Hepatocyte (in vitro differentiated cells): ENCODE measurements around the gene TMEM222. TPM values are rescaled to one million over a fixed set of nuclear protein-coding genes. Genes with fewer than 3 reads are reported as not detected.

Experiments used
- DNase-seq: peaks from one replicate; pipeline ENCODE4 v3.0.0-alpha.2; 2016; ENCODE audit warnings: low spot score
- H2AFZ ChIP-seq: fragments of 200-600 bp; sonication (generic); 2 replicates; pipeline ENCODE4 v1.6.0; 2016; ENCODE audit warnings: antibody characterized with exemption, mild to moderate bottlenecking
- H3K27ac ChIP-seq: fragments of 200-600 bp; sonication (generic); 2 replicates; pipeline ENCODE4 v1.5.1; 2016; ENCODE audit warnings: mild to moderate bottlenecking
- H3K27me3 ChIP-seq: fragments of 200-600 bp; sonication (generic); 2 replicates; pipeline ENCODE4 v1.6.1; 2016
- H3K36me3 ChIP-seq: fragments of 200-600 bp; sonication (generic); replicated peaks from 2 replicates; pipeline ENCODE4 v1.5.1; 2016; ENCODE audit warnings: low read depth; ENCODE audit not compliant: insufficient read depth
- H3K4me1 ChIP-seq: fragments of 200-600 bp; sonication (generic); 2 replicates; pipeline ENCODE4 v1.5.1; 2016; ENCODE audit warnings: mild to moderate bottlenecking, moderate library complexity; ENCODE audit not compliant: insufficient read depth
- H3K4me2 ChIP-seq: fragments of 200-600 bp; sonication (generic); 2 replicates; pipeline ENCODE4 v1.6.0; 2016
- H3K4me3 ChIP-seq: fragments of 200-600 bp; sonication (generic); 2 replicates; pipeline ENCODE4 v1.5.1; 2016; ENCODE audit warnings: mild to moderate bottlenecking
- H3K79me2 ChIP-seq: fragments of 200-600 bp; sonication (generic); 2 replicates; pipeline ENCODE4 v1.6.0; 2017; ENCODE audit warnings: mild to moderate bottlenecking
- H3K9me2 ChIP-seq: fragments of 200-600 bp; sonication (generic); replicated peaks from 2 replicates; pipeline ENCODE4 v1.6.0; 2017; ENCODE audit warnings: mild to moderate bottlenecking; ENCODE audit not compliant: insufficient read depth
- H3K9me3 ChIP-seq: fragments of 200-600 bp; sonication (generic); 2 replicates; pipeline ENCODE4 v1.5.1; 2016; ENCODE audit warnings: low read depth, mild to moderate bottlenecking
- H4K20me1 ChIP-seq: fragments of 200-600 bp; sonication (generic); 2 replicates; pipeline ENCODE4 v1.6.0; 2016; ENCODE audit warnings: mild to moderate bottlenecking; ENCODE audit not compliant: insufficient read depth, poor library complexity, severe bottlenecking
- CTCF ChIP-seq: fragments of 200-600 bp; sonication (generic); IDR thresholded peaks from 2 replicates; pipeline ENCODE4 v1.5.1; 2016; ENCODE audit warnings: antibody characterized with exemption, mild to moderate bottlenecking; ENCODE audit not compliant: poor library complexity
- EZH2 ChIP-seq: fragments of 200-600 bp; sonication (generic); IDR thresholded peaks from 2 replicates; pipeline ENCODE4 v1.6.1; 2016; ENCODE audit warnings: antibody characterized with exemption, mild to moderate bottlenecking, borderline replicate concordance
- EZH2phosphoT487 ChIP-seq: fragments of 200-600 bp; sonication (generic); IDR thresholded peaks from one replicate; pipeline ENCODE4 v1.6.1; 2018; ENCODE audit warnings: antibody characterized with exemption, mild to moderate bottlenecking, low read depth, moderate library complexity; ENCODE audit not compliant: unreplicated experiment, severe bottlenecking
- WGBS: methylation state at CpG from one replicate; pipeline ENCODE4 v1.1.6; 2016; ENCODE audit warnings: low lambda C conversion rate; ENCODE audit errors: missing lambda C conversion rate; 5-methylcytosine and 5-hydroxymethylcytosine counted together
- polyA plus RNA-seq: library from polyadenylated mRNA; unstranded; fragments of >200 nt; fragmentation: Nextera tagmentation; extraction: Ambion mirVana; gene quantifications from 2 replicates; pipeline ENCODE4 v1.2.1, GENCODE V29; 2016
- total RNA-seq: library from RNA; depleted of rRNA; stranded (reverse); fragments of >200 nt; gene quantifications from 2 replicates; pipeline ENCODE4 v1.2.3, GENCODE V29; 2014

Gene TMEM222
- total and polyA plus RNA-seq, 2 experiments from 2014 or later = 29.7 to 55.3 TPM

GRCh38 chr1:27365372-27366112 is 43.6 kb downstream of the TMEM222 start:
- Histone ChIP-seq H3K4me2 (peak overlapping the region; percentile 98), H3K27me3 (no peaks in the 10 kb centered on the region), H3K36me3 (no peaks in the 10 kb centered on the region), H3K79me2 (no peaks in the 10 kb centered on the region), H3K4me1 (peaks cover 7% of the 10 kb centered on the region), H4K20me1 (no peaks in the 10 kb centered on the region), H2AFZ (peak overlapping the region; percentile 64), H3K9me2 (no peaks in the 10 kb centered on the region), H3K4me3 (peak overlapping the region; percentile 47), H3K9me3 (no peaks in the 10 kb centered on the region), H3K27ac (peak overlapping the region; percentile 90)
- no peak for TF ChIP-seq CTCF
- TF ChIP-seq EZH2 = no peak
- no peak for TF ChIP-seq EZH2phosphoT487
- peak; percentile 93 for DNase-seq
- 13% methylated on average over 23 of the region's 40 CpGs for WGBS

GRCh38 chr1:27366113-27366410 is 44.1 kb downstream of the TMEM222 start:
- peak overlapping the region; percentile 90 for H3K27ac ChIP-seq
- 1% methylated on average over 21 of the region's 30 CpGs for WGBS
- no peaks in the 10 kb centered on the region for H4K20me1 ChIP-seq
- peak overlapping the region; percentile 47 for H3K4me3 ChIP-seq
- no peaks in the 10 kb centered on the region for H3K27me3 ChIP-seq
- H3K9me2 ChIP-seq = no peaks in the 10 kb centered on the region
- H2AFZ ChIP-seq = peak overlapping the region; percentile 64
- H3K4me1 ChIP-seq = peaks cover 7% of the 10 kb centered on the region
- DNase-seq = peak; percentile 87
- H3K4me2 ChIP-seq = peak overlapping the region; percentile 98
- H3K79me2 ChIP-seq = no peaks in the 10 kb centered on the region
- no peaks in the 10 kb centered on the region for H3K36me3 ChIP-seq
- TF ChIP-seq CTCF = no peak
- no peak for TF ChIP-seq EZH2phosphoT487
- no peak for TF ChIP-seq EZH2
- no peaks in the 10 kb centered on the region for H3K9me3 ChIP-seq

- no peaks in the 10 kb centered on the region for H3K79me2 ChIP-seq
- peak; percentile 92 for DNase-seq
- H3K4me3 ChIP-seq = peak within 1 kb of the TSS; percentile 60
- H3K4me2 ChIP-seq = peak within 1 kb of the TSS; percentile 98
- no peaks in the 10 kb centered on the region for H4K20me1 ChIP-seq
- TF ChIP-seq CTCF (peak; percentile 47), EZH2 (no peak), EZH2phosphoT487 (no peak)
- peaks cover 7% of the 10 kb centered on the region for H3K4me1 ChIP-seq
- H2AFZ ChIP-seq = peak within 1 kb of the TSS; percentile 98
- no peaks in the 10 kb centered on the region for H3K9me3 ChIP-seq
- H3K36me3 ChIP-seq = no peaks in the 10 kb centered on the region
- 1% methylated on average over 55 of the region's 67 CpGs for WGBS
- H3K9me2 ChIP-seq = no peaks in the 10 kb centered on the region
- H3K27ac ChIP-seq = peak within 1 kb of the TSS; percentile 90
- H3K27me3 ChIP-seq = no peaks in the 10 kb centered on the region
Observed at GRCh38 chr1:27366411-27367159, 44.6 kb downstream of the TMEM222 start, which contains the start of gene MAP3K6. MAP3K6 (minus strand) TSS chr1:27366961; CDS start chr1:27366597, 364 bp downstream.
